GM12865 (cell line): Measurements from ENCODE around the gene PPM1L.

ENCODE experiments used
- DNase-seq: peaks from one replicate; pipeline ENCODE4 v3.0.0; 2010; ENCODE audit warnings: low read depth
- H3K4me3 ChIP-seq: 2 replicates; pipeline ENCODE4 v1.5.1; 2011; ENCODE audit warnings: mild to moderate bottlenecking, low read depth, low read length, control low read depth
- CTCF ChIP-seq: IDR thresholded peaks from 2 replicates; pipeline ENCODE4 v1.5.1; 2011; ENCODE audit warnings: low read length, control low read depth, low read depth, inconsistent platforms; ENCODE audit not compliant: insufficient read depth; ENCODE audit errors: missing control alignments

The PPM1L gene

GRCh38 chr3:160810362-160811236 is 54.6 kb downstream of the PPM1L start:
- no peak overlapping the region for H3K4me3 ChIP-seq
- no peak for TF ChIP-seq CTCF
- no peak for DNase-seq

DNA sequence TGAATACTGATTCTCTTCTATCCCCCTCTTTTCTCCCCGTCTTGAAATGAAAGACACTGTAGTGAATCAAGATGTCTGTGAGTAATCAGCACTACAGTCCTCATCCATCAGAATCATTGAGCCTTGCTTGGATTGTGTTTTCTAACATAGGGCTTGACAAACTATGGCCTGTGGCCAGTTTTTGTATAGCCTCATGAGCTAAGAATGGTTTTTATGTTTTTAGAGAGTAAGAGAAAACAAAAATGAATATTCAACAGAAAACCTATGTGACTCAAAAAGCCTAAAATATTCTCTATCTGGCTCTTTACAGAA is 55.2 kb downstream of the PPM1L start:
- TF ChIP-seq CTCF: no peak
- DNase-seq: no peak
- no peak overlapping the region for H3K4me3 ChIP-seq

DNA sequence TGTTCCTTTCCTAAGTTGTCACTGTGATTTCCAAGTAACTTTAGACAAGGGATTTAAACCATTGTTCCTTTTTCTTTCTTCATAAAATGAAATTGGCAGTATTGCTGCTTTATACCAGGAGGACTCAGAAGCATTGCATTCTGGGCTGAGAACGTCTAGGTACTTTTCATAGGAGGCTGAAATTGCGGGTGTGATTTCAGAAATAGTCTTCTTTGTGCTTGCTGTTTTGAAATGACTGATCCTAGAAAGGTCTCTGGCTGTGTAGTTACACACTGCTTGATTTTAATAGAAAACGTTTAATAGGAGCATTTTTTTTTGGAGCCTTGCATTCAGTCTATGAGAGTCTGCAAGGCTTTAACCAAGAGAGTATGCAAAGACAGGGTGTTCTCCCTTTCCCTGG is 56.3 kb downstream of the PPM1L start:
- DNase-seq: peak; percentile 12
- TF ChIP-seq CTCF: no peak
- H3K4me3 ChIP-seq: no peak overlapping the region

DNA sequence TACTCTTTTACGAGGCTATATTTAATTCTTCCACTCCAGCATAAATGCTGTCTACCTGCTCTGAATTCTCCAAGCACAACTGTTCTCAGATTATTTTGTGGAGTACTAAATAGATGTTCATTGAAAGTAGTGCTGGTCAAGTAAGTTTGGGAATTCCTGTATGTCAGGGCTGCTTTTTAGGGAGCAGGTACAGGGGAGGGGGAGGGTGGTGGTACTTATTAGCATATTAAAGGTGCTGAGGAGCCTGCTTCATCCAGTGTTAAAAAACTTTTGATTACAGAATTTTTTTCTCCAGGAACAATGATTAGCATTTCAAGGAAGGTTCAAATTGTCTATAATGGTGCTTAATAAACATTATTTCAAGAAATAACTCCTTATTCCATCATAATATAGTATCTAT is 59.2 kb downstream of the PPM1L start:
- H3K4me3 ChIP-seq: no peak overlapping the region
- DNase-seq: no peak
- TF ChIP-seq CTCF: no peak

- no peak for DNase-seq
- no peak overlapping the region for H3K4me3 ChIP-seq
- no peak for TF ChIP-seq CTCF
Observed at GRCh38 chr3:160820022-160820421, 64.0 kb downstream of the PPM1L start.

- no peak for DNase-seq
- H3K4me3 ChIP-seq: no peak overlapping the region
- TF ChIP-seq CTCF: no peak
Observed at GRCh38 chr3:160820430-160820829, 64.4 kb downstream of the PPM1L start.

- no peak overlapping the region for H3K4me3 ChIP-seq
- TF ChIP-seq CTCF: no peak
- DNase-seq: no peak
Observed at GRCh38 chr3:160822936-160823335, 66.9 kb downstream of the PPM1L start.
